ENCODE measurements around the gene NR1D2.

DNA sequence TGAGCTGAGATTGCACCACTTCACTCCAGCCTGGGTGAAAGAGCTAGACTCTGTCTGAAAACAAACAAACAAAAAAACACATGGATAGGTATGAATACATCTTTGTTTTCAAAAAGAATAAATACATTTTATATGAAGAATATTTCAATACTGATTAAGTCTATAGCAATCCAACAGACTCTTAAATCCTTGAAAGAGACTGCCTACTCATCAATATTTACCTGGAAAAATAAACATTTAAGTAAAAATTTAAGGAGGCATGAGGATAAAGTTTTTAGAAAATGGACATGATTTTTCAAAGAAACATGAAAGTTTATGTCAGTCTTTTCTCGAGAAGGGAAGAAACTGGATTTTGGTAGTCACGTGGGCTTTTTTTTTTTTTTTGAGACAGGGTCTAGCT lies 33.7 kb upstream of the NR1D2 start:
- no peak for TF ChIP-seq POLR2A (IDR thresholded peaks at IDR 0.05)
- TF ChIP-seq, protein P1, sequence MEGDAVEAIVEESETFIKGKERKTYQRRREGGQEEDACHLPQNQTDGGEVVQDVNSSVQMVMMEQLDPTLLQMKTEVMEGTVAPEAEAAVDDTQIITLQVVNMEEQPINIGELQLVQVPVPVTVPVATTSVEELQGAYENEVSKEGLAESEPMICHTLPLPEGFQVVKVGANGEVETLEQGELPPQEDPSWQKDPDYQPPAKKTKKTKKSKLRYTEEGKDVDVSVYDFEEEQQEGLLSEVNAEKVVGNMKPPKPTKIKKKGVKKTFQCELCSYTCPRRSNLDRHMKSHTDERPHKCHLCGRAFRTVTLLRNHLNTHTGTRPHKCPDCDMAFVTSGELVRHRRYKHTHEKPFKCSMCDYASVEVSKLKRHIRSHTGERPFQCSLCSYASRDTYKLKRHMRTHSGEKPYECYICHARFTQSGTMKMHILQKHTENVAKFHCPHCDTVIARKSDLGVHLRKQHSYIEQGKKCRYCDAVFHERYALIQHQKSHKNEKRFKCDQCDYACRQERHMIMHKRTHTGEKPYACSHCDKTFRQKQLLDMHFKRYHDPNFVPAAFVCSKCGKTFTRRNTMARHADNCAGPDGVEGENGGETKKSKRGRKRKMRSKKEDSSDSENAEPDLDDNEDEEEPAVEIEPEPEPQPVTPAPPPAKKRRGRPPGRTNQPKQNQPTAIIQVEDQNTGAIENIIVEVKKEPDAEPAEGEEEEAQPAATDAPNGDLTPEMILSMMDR (IDR thresholded peaks at IDR 0.05), result no peak

Measured in stomach (tissue), 4 donors.